Motor neuron (in vitro differentiated cells): Measurements from ENCODE around the gene SMARCB1. TPM values are rescaled to one million over a fixed set of nuclear protein-coding genes. Genes with fewer than 3 reads are reported as not detected.

Experiments used
- total RNA-seq, 8 experiments: library from RNA; unstranded; fragments of 300-600 nt; gene quantifications; 2 replicates each; pipeline versions ENCODE4 v1.2.3 to v1.2.4, GENCODE V29; 2022

Gene SMARCB1
- total RNA-seq, 8 experiments from 2014 or later: 58.9 to 177 (median 101) TPM

Other genes starting within 250 kb of the SMARCB1 start
- under 1 TPM in 1 of 8 experiments, not detected in 7; 0.47 TPM for gene IGLL1, start 206.7 kb upstream of the SMARCB1 start, total RNA-seq
- gene DRICH1, start 154.6 kb upstream of the SMARCB1 start, total RNA-seq: under 1 TPM in 5 of 8 experiments, not detected in 3; 0.11 to 0.94 (median 0.36) TPM
- 1 to 10 TPM in 2 of 8 experiments, under 1 TPM in 6; 0.33 to 2.1 (median 0.43) TPM for gene RGL4, start 96.0 kb upstream of the SMARCB1 start, total RNA-seq
- gene ZNF70, start 35.9 kb upstream of the SMARCB1 start, total RNA-seq: 10 to 100 TPM in 2 of 8 experiments, 1 to 10 TPM in 6; 5.7 to 11.1 (median 7.8) TPM
- 1 to 10 TPM in 3 of 8 experiments, under 1 TPM in 3, not detected in 2; 0.71 to 1.7 (median 1.1) TPM for gene VPREB3, start 32.5 kb upstream of the SMARCB1 start, total RNA-seq
- 1 to 10 TPM in 6 of 8 experiments, under 1 TPM in 2; 0.15 to 5.1 (median 1.6) TPM for gene C22orf15, start 24.0 kb upstream of the SMARCB1 start, total RNA-seq
- gene CHCHD10, start 19.0 kb upstream of the SMARCB1 start, total RNA-seq: 100 to 1,000 TPM in 2 of 8 experiments, 10 to 100 TPM in 6; 35.7 to 201 (median 54.1) TPM
- gene MMP11, start 14.1 kb upstream of the SMARCB1 start, total RNA-seq: 10 to 100 TPM in 3 of 8 experiments, 1 to 10 TPM in 5; 1.4 to 35.0 (median 8.2) TPM
- gene DERL3, start 52.0 kb downstream of the SMARCB1 start, total RNA-seq: 1 to 10 TPM in 5 of 8 experiments, under 1 TPM in 3; 0.54 to 9.5 (median 1.9) TPM
- 10 to 100 TPM; 17.7 to 25.6 (median 22.3) TPM for gene SLC2A11, start 70.9 kb downstream of the SMARCB1 start, total RNA-seq
- gene MIF, start 107.4 kb downstream of the SMARCB1 start, total RNA-seq: 100 to 1,000 TPM; 658 to 944 (median 839) TPM
- 10 to 100 TPM in 1 of 8 experiments, 1 to 10 TPM in 3, under 1 TPM in 1, not detected in 3; 0.36 to 19.5 (median 3.3) TPM for gene GSTT2B, start 174.2 kb downstream of the SMARCB1 start, total RNA-seq
- gene DDTL, start 179.9 kb downstream of the SMARCB1 start, total RNA-seq: 10 to 100 TPM in 1 of 8 experiments, 1 to 10 TPM in 7; 1.7 to 10.5 (median 2.7) TPM
- 100 to 1,000 TPM in 7 of 8 experiments, 10 to 100 TPM in 1; 86.6 to 218 (median 126) TPM for gene DDT, start 187.5 kb downstream of the SMARCB1 start, total RNA-seq
- 1 to 10 TPM in 1 of 8 experiments, not detected in 7; 4.3 TPM for gene GSTT2, start 193.2 kb downstream of the SMARCB1 start, total RNA-seq
- gene GSTT4, start 218.5 kb downstream of the SMARCB1 start, total RNA-seq: under 1 TPM in 2 of 8 experiments, not detected in 6; 0.05 to 0.62 TPM
- 10 to 100 TPM; 23.0 to 64.0 (median 43.3) TPM for gene CABIN1, start 224.3 kb downstream of the SMARCB1 start, total RNA-seq